Ishikawa (cell line): Measurements from ENCODE around the gene MAP3K8.

Source experiments
- CEBPB ChIP-seq: IDR thresholded peaks from 2 replicates; pipeline ENCODE4 v1.6.1; 2012
- CREB1 ChIP-seq: IDR thresholded peaks from 2 replicates; pipeline ENCODE4 v1.6.1; 2012; ENCODE audit warnings: low read depth
- EGR1 ChIP-seq: IDR thresholded peaks from 2 replicates; pipeline ENCODE4 v1.6.1; 2012
- EP300 ChIP-seq: IDR thresholded peaks from 2 replicates; pipeline ENCODE4 v1.6.1; 2012; ENCODE audit warnings: borderline replicate concordance
- NFIC ChIP-seq: IDR thresholded peaks from 2 replicates; pipeline ENCODE4 v1.6.1; 2012
- RAD21 ChIP-seq: IDR thresholded peaks from 2 replicates; pipeline ENCODE4 v1.6.1; 2012; ENCODE audit warnings: low read depth
- REST ChIP-seq: IDR thresholded peaks from 2 replicates; pipeline ENCODE4 v1.6.1; 2012; ENCODE audit warnings: low read depth, mild to moderate bottlenecking
- TAF1 ChIP-seq: IDR thresholded peaks from 2 replicates; pipeline ENCODE4 v1.6.1; 2012; ENCODE audit warnings: low read depth, mild to moderate bottlenecking
- TCF12 ChIP-seq: IDR thresholded peaks from 2 replicates; pipeline ENCODE4 v1.6.1; 2012; ENCODE audit warnings: low read depth
- TEAD4 ChIP-seq: IDR thresholded peaks from 2 replicates; pipeline ENCODE4 v1.6.1; 2012
- USF1 ChIP-seq: IDR thresholded peaks from 2 replicates; pipeline ENCODE4 v1.6.1; 2012
- YY1 ChIP-seq: IDR thresholded peaks from 2 replicates; pipeline ENCODE4 v1.6.1; 2012; ENCODE audit warnings: low read depth
- ZBTB7A ChIP-seq: IDR thresholded peaks from 2 replicates; pipeline ENCODE4 v1.6.1; 2012; ENCODE audit warnings: low read depth
- TF ChIP-seq, protein P1 (sequence below): IDR thresholded peaks from 2 replicates; pipeline ENCODE4 v1.6.1; 2012

DNA sequence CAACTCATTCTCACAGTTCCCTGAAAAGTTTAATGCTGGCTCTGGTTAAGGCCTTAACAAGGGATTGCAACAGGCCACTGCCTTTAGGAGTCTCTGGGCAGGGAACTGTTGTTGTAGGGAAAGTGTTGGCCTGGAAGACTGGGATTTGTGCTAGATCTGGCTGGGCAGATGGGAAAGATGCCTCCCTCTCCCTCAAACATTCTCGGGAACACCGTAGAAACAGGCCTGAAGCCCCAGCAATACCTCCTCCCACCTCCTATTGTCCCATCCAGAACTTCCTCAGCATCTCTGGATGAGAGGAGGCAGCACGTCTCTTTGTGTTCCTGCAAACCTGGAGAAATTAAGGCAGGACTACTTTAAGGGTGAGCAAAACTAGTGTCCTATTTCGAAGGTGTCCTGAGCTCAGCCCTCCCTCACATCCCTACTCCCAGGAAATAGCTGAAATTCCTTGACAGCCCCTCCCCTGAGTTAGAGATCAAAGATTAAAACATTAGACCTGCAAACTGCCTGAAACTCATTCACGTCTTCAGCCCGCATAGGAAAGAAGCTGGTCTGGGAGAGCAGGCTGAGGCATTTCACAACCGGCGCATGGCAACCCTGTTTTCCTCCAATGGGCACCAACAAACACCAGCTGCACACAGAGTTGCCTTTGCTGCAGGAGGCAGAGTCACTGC, 10.9 kb upstream of the MAP3K8 start:
- TF ChIP-seq EP300 (no peak), RAD21 (no peak), TAF1 (no peak), CREB1 (no peak), TCF12 (no peak), YY1 (no peak), NFIC (no peak), TEAD4 (peak; percentile 78), REST (no peak), USF1 (no peak), ZBTB7A (no peak), EGR1 (no peak), CEBPB (no peak; the same call in 1 of the 2 replicates)
- TF ChIP-seq, protein P1, sequence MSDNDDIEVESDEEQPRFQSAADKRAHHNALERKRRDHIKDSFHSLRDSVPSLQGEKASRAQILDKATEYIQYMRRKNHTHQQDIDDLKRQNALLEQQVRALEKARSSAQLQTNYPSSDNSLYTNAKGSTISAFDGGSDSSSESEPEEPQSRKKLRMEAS: no peak
